A673 (cell line): ENCODE results near the gene TRPM8.

Source experiments
- CTCF ChIP-seq: fragments of 300-800, 200-600 bp; sonication (generic); conservative IDR thresholded peaks from 2 replicates; pipeline ENCODE4 v1.5.1; 2017; ENCODE audit warnings: low read depth, mild to moderate bottlenecking, antibody characterized with exemption, low read length, moderate library complexity, mixed read lengths
- EZH2 ChIP-seq: fragments of 200-600 bp; sonication (generic); IDR thresholded peaks from 2 replicates; pipeline ENCODE4 v1.6.1; 2017; ENCODE audit warnings: borderline replicate concordance, low read depth, mild to moderate bottlenecking, mixed read lengths, antibody characterized with exemption, low read length; ENCODE audit not compliant: poor library complexity, severe bottlenecking

- TF ChIP-seq CTCF, result no peak
- no peak for TF ChIP-seq EZH2
These were observed 115.2 kb downstream of the TRPM8 start for GRCh38 chr2:234032279-234032856.
